GM12873 (cell line): ENCODE measurements around the gene PROSER1.

Source experiments
- TF ChIP-seq, protein P1 (sequence below): IDR thresholded peaks from 2 replicates; pipeline ENCODE4 v1.5.1; 2012; ENCODE audit warnings: low read depth, mild to moderate bottlenecking, moderate library complexity, low read length, control low read depth; ENCODE audit not compliant: insufficient read depth; ENCODE audit errors: missing control alignments

PROSER1 gene

GRCh38 chr13:39032150-39032549, 5.7 kb downstream of the PROSER1 start:
- TF ChIP-seq, protein P1, sequence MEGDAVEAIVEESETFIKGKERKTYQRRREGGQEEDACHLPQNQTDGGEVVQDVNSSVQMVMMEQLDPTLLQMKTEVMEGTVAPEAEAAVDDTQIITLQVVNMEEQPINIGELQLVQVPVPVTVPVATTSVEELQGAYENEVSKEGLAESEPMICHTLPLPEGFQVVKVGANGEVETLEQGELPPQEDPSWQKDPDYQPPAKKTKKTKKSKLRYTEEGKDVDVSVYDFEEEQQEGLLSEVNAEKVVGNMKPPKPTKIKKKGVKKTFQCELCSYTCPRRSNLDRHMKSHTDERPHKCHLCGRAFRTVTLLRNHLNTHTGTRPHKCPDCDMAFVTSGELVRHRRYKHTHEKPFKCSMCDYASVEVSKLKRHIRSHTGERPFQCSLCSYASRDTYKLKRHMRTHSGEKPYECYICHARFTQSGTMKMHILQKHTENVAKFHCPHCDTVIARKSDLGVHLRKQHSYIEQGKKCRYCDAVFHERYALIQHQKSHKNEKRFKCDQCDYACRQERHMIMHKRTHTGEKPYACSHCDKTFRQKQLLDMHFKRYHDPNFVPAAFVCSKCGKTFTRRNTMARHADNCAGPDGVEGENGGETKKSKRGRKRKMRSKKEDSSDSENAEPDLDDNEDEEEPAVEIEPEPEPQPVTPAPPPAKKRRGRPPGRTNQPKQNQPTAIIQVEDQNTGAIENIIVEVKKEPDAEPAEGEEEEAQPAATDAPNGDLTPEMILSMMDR = no peak

DNA sequence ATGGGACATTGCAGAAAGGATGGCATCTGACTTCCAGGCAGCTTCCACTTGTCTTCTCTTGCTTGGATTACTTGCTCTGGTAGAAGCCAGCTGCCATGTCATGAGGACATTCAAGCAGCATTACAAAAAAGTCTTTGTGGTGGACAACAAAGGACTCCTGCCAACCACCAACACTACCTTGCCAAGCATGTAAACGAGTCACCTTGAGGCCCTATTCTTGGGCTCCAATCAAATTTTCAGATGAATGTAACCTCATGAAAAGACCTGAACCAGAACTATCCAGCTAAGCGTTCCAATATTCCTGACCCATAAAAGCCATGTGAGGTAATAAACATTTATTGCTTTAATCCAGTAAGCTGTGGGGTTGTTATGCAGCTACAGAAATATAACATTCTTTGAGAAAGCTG, 12.5 kb downstream of the PROSER1 start:
- TF ChIP-seq, protein P1 = no peak

DNA sequence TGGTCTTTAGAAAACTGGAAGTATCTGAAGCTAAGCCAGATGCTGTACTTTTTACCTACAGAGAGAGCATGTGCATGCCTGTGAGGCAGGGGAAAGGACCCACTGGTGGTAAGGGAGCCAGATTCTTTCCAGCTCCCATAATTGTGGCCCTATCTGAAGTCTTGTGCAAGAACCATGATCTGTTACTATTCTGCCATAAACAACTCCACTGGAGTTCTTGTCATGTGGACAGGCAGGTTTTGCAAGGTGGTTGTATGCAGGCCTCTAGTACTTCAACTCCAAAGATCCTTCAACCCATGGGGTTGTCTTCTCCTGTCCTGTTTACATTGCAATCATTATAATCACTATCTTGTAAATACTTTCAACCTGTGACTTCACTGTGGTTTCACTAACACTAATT, 14.1 kb downstream of the PROSER1 start:
- TF ChIP-seq, protein P1 = no peak

DNA sequence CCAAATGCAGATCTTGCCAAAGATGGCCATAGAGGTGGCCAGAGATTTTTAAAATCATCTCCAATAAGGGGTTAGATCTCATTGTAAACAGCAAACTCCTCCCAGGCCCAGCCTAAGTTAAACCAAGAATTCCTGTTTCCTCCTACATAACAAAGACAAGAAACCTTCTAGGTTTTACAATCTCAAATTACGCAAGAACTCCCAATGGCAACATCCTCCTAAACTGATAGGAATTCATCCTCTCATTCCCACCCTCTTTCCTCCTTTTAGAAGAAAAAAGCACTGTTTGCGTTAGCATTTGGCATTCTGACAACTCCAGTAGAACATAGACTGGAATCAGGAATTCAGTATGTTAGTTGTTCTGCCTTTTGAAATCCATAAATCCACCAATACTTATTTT, 14.6 kb downstream of the PROSER1 start:
- TF ChIP-seq, protein P1 = no peak

- TF ChIP-seq, protein P1 = no peak
Measured at GRCh38 chr13:39020853-39021462, 16.9 kb downstream of the PROSER1 start.

- TF ChIP-seq, protein P1 = peak; percentile 67
Measured at GRCh38 chr13:39016787-39017186, 21.1 kb downstream of the PROSER1 start.

- TF ChIP-seq, protein P1 = no peak
Measured at GRCh38 chr13:39016087-39016486, 21.8 kb downstream of the PROSER1 start.

GRCh38 chr13:39013462-39013861, 24.4 kb downstream of the PROSER1 start:
- TF ChIP-seq, protein P1 = no peak
